ENCODE results near the gene RAB7B. TPM values are rescaled to one million over a fixed set of nuclear protein-coding genes. Genes with fewer than 3 reads are reported as not detected.
A peak's percentile ranks its signal among the peaks of the same experiment; 100 is the strongest.

Gene RAB7B
- total and polyA plus RNA-seq, 2 of the 13 experiments (the other 11 are each of a cell fraction or from before 2014, with no cell fraction given): 0.05 to 0.46 TPM

DNA sequence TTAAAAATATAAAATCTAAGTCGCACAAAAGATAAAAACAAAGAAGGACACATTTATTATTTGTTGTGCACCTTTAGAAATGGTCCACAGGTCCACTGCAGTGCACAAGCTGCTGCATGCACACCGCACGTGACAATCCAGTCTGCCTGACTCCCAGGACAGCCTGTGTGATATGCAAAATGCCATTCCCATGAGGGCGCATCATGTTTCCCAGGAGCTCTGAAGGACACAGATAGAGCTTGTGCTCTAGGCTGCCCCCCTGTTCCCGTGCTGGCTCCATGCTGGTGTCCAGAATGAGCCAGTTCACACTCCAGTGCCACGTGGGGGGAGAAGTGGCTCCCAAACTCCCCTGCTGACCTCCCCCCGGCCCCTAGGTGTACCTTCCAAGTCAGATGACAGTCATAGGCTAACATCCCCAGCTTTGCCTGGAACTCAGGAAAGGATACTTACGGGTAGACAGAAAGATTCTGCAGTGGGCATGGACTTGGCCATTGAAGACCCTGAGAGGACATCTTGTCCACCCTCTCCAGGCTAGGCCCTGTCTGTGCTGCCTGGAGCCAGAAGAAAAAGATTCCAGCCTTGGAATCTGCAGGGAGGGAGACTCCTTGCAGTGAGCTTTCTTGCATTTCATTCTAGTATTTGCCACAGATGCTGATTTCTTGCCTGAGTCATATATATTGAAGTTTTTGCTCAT is 26.3 kb downstream of the RAB7B start (continued):
- TF ChIP-seq, protein P1, sequence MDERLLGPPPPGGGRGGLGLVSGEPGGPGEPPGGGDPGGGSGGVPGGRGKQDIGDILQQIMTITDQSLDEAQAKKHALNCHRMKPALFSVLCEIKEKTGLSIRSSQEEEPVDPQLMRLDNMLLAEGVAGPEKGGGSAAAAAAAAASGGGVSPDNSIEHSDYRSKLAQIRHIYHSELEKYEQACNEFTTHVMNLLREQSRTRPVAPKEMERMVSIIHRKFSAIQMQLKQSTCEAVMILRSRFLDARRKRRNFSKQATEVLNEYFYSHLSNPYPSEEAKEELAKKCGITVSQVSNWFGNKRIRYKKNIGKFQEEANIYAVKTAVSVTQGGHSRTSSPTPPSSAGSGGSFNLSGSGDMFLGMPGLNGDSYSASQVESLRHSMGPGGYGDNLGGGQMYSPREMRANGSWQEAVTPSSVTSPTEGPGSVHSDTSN (CRISPR knock-in tag; IDR thresholded peaks at IDR 0.05): no peak
- TF ChIP-seq GATAD2A (CRISPR knock-in tag; IDR thresholded peaks at IDR 0.05) (peak; percentile 42; the same call in 1 of the 2 replicates), ATM (IDR thresholded peaks at IDR 0.05; ENCODE audit: borderline replicate concordance) (no peak), ZNF496 (CRISPR knock-in tag; IDR thresholded peaks at IDR 0.05; ENCODE audit: insufficient replicate concordance) (no peak), KLF13 (CRISPR knock-in tag; IDR thresholded peaks at IDR 0.05) (no peak), ZNF274 (CRISPR knock-in tag; IDR thresholded peaks at IDR 0.05) (no peak), SP5 (CRISPR knock-in tag; IDR thresholded peaks at IDR 0.05; ENCODE audit: borderline replicate concordance, low read depth) (no peak), HOXD1 (CRISPR knock-in tag; IDR thresholded peaks at IDR 0.05) (no peak), ZNF460 (CRISPR knock-in tag; IDR thresholded peaks at IDR 0.05; ENCODE audit: borderline replicate concordance) (no peak), ELF1 (CRISPR knock-in tag; IDR thresholded peaks at IDR 0.05) (no peak), RELA (CRISPR knock-in tag; IDR thresholded peaks at IDR 0.05) (no peak), HNRNPLL (IDR thresholded peaks at IDR 0.05; ENCODE audit: low read depth, low read length, poor library complexity, severe bottlenecking) (no peak), HMGA1 (CRISPR knock-in tag; conservative IDR thresholded peaks at IDR 0.05) (no peak), ARID2 (CRISPR knock-in tag; IDR thresholded peaks at IDR 0.05; ENCODE audit: borderline replicate concordance) (no peak), RFX3 (CRISPR knock-in tag; IDR thresholded peaks at IDR 0.05) (no peak), ZNF317 (CRISPR knock-in tag; IDR thresholded peaks at IDR 0.05) (no peak), ZBTB37 (CRISPR knock-in tag; IDR thresholded peaks at IDR 0.05) (no peak), MXI1 (IDR thresholded peaks at IDR 0.05; ENCODE audit: borderline replicate concordance, low read depth, low read length) (no peak), FOXM1 (CRISPR knock-in tag; IDR thresholded peaks at IDR 0.05) (no peak), FOXK1 (CRISPR knock-in tag; IDR thresholded peaks at IDR 0.05; ENCODE audit: borderline replicate concordance, low read depth) (0 out of 2 replicates have a peak, but pooled peaks have one; percentile 8), USF2 (IDR thresholded peaks at IDR 0.05; ENCODE audit: low read depth, low read length) (peak; percentile 46), USF2 (CRISPR knock-in tag; IDR thresholded peaks at IDR 0.05; ENCODE audit: borderline replicate concordance) (peak; percentile 21; the same call in 1 of the 2 replicates)
- TF ChIP-seq, protein P2, sequence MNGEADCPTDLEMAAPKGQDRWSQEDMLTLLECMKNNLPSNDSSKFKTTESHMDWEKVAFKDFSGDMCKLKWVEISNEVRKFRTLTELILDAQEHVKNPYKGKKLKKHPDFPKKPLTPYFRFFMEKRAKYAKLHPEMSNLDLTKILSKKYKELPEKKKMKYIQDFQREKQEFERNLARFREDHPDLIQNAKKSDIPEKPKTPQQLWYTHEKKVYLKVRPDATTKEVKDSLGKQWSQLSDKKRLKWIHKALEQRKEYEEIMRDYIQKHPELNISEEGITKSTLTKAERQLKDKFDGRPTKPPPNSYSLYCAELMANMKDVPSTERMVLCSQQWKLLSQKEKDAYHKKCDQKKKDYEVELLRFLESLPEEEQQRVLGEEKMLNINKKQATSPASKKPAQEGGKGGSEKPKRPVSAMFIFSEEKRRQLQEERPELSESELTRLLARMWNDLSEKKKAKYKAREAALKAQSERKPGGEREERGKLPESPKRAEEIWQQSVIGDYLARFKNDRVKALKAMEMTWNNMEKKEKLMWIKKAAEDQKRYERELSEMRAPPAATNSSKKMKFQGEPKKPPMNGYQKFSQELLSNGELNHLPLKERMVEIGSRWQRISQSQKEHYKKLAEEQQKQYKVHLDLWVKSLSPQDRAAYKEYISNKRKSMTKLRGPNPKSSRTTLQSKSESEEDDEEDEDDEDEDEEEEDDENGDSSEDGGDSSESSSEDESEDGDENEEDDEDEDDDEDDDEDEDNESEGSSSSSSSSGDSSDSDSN (CRISPR knock-in tag; IDR thresholded peaks at IDR 0.05): no peak
- TF ChIP-seq, protein P3, sequence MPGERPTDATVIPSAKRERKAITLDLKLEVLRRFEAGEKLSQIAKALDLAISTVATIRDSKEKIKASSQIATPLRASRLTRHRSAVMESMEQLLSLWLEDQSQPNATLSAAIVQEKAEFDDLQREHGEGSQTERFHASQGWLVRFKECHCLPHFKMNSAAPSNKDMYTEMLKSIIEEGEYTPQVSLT (CRISPR knock-in tag; IDR thresholded peaks at IDR 0.05; ENCODE audit: borderline replicate concordance, low read depth): no peak
